K562 (cell line): ENCODE measurements around the gene MAP3K6. TPM values are rescaled to one million over a fixed set of nuclear protein-coding genes. Genes with fewer than 3 reads are reported as not detected.

ENCODE experiments used
- CBFA2T3 ChIP-seq: fragments of 450-650 bp; IDR thresholded peaks from 2 replicates; pipeline ENCODE4 v1.6.1; 2017
- CTCF ChIP-seq, 3 experiments: IDR thresholded peaks in 2 of 3; conservative IDR thresholded peaks in 1 of 3; 2 replicates each; pipeline ENCODE4 v1.5.1; 2011 to 2012; ENCODE audit warnings: low read length in 3 of 3, mild to moderate bottlenecking in 3 of 3, control low read depth in 2 of 3, improper control_type of control experiment in 1 of 3, inconsistent platforms in 1 of 3, low read depth in 1 of 3, mixed read lengths in 1 of 3, moderate library complexity in 1 of 3; ENCODE audit not compliant: insufficient read depth in 2 of 3
- HMG20A ChIP-seq: fragments of 450-650 bp; formaldehyde crosslinking; conservative IDR thresholded peaks from 2 replicates; pipeline ENCODE4 v1.4.0; 2020; ENCODE audit warnings: mild to moderate bottlenecking, mixed read lengths
- OTX1 ChIP-seq: fragments of 450-650 bp; formaldehyde crosslinking; IDR thresholded peaks from 2 replicates; pipeline ENCODE4 v1.4.0; 2022; ENCODE audit warnings: mild to moderate bottlenecking
- PATZ1 ChIP-seq: fragments of 250-450 bp; sonication (Bioruptor Pico); IDR thresholded peaks from 2 replicates; pipeline ENCODE4 v1.5.0; 2020; ENCODE audit warnings: mild to moderate bottlenecking, borderline replicate concordance
- SIN3B ChIP-seq: fragments of 450-650 bp; IDR thresholded peaks from 2 replicates; pipeline ENCODE4 v1.6.1; 2017; ENCODE audit warnings: low read depth, mild to moderate bottlenecking, moderate library complexity
- SP2 ChIP-seq: IDR thresholded peaks from 2 replicates; pipeline ENCODE4 v1.6.1; 2011; ENCODE audit warnings: mild to moderate bottlenecking, low read depth, low read length, moderate library complexity; ENCODE audit not compliant: poor library complexity, severe bottlenecking; ENCODE audit errors: extremely low read depth
- VEZF1 ChIP-seq: fragments of 200-800 bp; sonication (Bioruptor generic); IDR thresholded peaks from 2 replicates; pipeline ENCODE4 v1.6.1; 2017; ENCODE audit warnings: missing genetic modification characterization, missing compliant biosample characterization
- ZFP36 ChIP-seq: fragments of 150-350 bp; IDR thresholded peaks from 2 replicates; pipeline ENCODE4 v1.6.1; 2018; ENCODE audit warnings: low read length, low read depth; ENCODE audit not compliant: partially characterized antibody
- ZKSCAN1 ChIP-seq: fragments of 150-350 bp; IDR thresholded peaks from 2 replicates; pipeline ENCODE4 v1.6.1; 2016; ENCODE audit warnings: low read depth, low read length
- ZNF174 ChIP-seq: fragments of 250-450 bp; sonication (Bioruptor Pico); IDR thresholded peaks from 2 replicates; pipeline ENCODE4 v1.4.0; 2020; ENCODE audit warnings: mild to moderate bottlenecking
- ZNF76 ChIP-seq: fragments of 250-450 bp; sonication (Bioruptor Pico); IDR thresholded peaks from 2 replicates; pipeline ENCODE4 v1.4.0; 2020; ENCODE audit warnings: mild to moderate bottlenecking, moderate library complexity, borderline replicate concordance
- polyA plus RNA-seq, 8 experiments: library from polyadenylated mRNA; depleted of rRNA in 4 of 8; stranded (reverse) in 5 of 8; unstranded in 3 of 8; fragments of >200 nt; fragmentation: Nextera tagmentation in 2 of 8; fragmentation: Illumina TruSeq in 1 of 8; extraction: Ambion mirVana in 2 of 8; extraction: Trizol in 1 of 8; gene quantifications; 2 replicates each; pipeline versions ENCODE4 v1.2.1 to v1.2.3, GENCODE V29; 2011 to 2014; ENCODE audit warnings: inconsistent platforms in 1 of 8, missing spikeins in 1 of 8
- total RNA-seq, 7 experiments: library from RNA; depleted of rRNA in 6 of 7; stranded (reverse); fragments of >200 nt in 6 of 7; fragmentation: Illumina TruSeq in 2 of 7; extraction: Trizol in 2 of 7; gene quantifications; 2 replicates each; pipeline versions ENCODE4 v1.2.1 to v1.2.3, GENCODE V29; 2011 to 2021; ENCODE audit warnings: low replicate concordance in 1 of 7

The MAP3K6 gene
- total and polyA plus RNA-seq, 9 of the 15 experiments (the other 6 are each of a cell fraction or from before 2014, with no cell fraction given) = 0.99 to 21.9 (median 7.0) TPM

GRCh38 chr1:27341525-27342252, 25.1 kb downstream of the MAP3K6 start, which contains the start of gene SYTL1 (continued):
- TF ChIP-seq CTCF (IDR thresholded peaks at IDR 0.05 in 2 of 3, conservative IDR thresholded peaks at IDR 0.05 in 1 of 3; ENCODE audit: insufficient read depth in 2 of 3, low read depth in 1 of 3, low read length in 3 of 3) (no peak), SIN3B (no peak), PATZ1 (CRISPR knock-in tag) (no peak), ZKSCAN1 (no peak), SP2 (no peak), HMG20A (CRISPR knock-in tag) (no peak), ZFP36 (no peak), OTX1 (CRISPR knock-in tag) (no peak), VEZF1 (peak; percentile 58), ZNF174 (CRISPR knock-in tag) (no peak), ZNF76 (CRISPR knock-in tag) (0 out of 2 replicates have a peak, but pooled peaks have one; percentile 45), CBFA2T3 (no peak)
